K562 (cell line): ENCODE results near the gene SCN4B. TPM values are rescaled to one million over a fixed set of nuclear protein-coding genes. Genes with fewer than 3 reads are reported as not detected.

Experiments
- ATAC-seq: fragments of 200-7000 bp; cut with Tn5 transposase; 3 replicates; pipeline ENCODE4 v1.9.1; 2020; ENCODE audit warnings: moderate library complexity
- BruUV-seq: library from RNA; stranded (reverse); fragments of 400-500 nt; replicated peaks from 2 replicates; lab custom pipeline; 2021; lab: Mats Ljungman, UMichigan
- CTCF ChIA-PET: fragments of 300-600 bp; formaldehyde crosslinking; extraction: SDS; loops from one replicate; lab custom pipeline; 2021; ENCODE audit warnings: low intra/inter-chr PET ratio; lab: Yijun Ruan, JAX
- POLR2A ChIA-PET: fragments of 300-600, 350-650 bp; sonication (Branson Sonifier 250); formaldehyde crosslinking; extraction: SDS; loops from one replicate; lab custom pipeline; 2021; ENCODE audit warnings: antibody characterized with exemption, inconsistent platforms; lab: Yijun Ruan, JAX
- DNase-seq, 4 experiments: peaks; one replicate each; pipeline versions ENCODE4 v3.0.0 to v3.0.0-alpha.2; 2011 to 2018; ENCODE audit warnings: low spot score in 3 of 4, mixed read lengths in 3 of 4; ENCODE audit errors: extremely low read depth in 1 of 4
- FAIRE-seq: peaks from 2 replicates; lab custom pipeline; 2011; peaks lifted over from hg19 to GRCh38; lab: Jason Lieb, UNC
- H2AFZ ChIP-seq: 2 replicates; pipeline ENCODE4 v1.6.0; 2011; ENCODE audit warnings: low read depth, low read length, control low read depth, inconsistent platforms
- H3K27ac ChIP-seq: fragments of 200-600 bp; 3 replicates; pipeline ENCODE4 v1.8.0; 2011; ENCODE audit warnings: low read depth, mild to moderate bottlenecking, control low read depth, inconsistent platforms, low read length, moderate library complexity, mixed read lengths; ENCODE audit errors: extremely low read depth
- H3K27me3 ChIP-seq, 2 experiments: fragments of 300-600 bp in 1 of 2; 2 replicates in 1 of 2; 3 replicates in 1 of 2; pipeline versions ENCODE4 v1.6.0 to v1.8.0; 2011; ENCODE audit warnings: inconsistent platforms in 2 of 2, low read length in 2 of 2, mild to moderate bottlenecking in 1 of 2, mixed read lengths in 1 of 2, moderate library complexity in 1 of 2; ENCODE audit not compliant: control insufficient read depth in 2 of 2, insufficient read depth in 2 of 2
- H3K36me3 ChIP-seq: fragments of 300-600 bp; 3 replicates; pipeline ENCODE4 v1.8.0; 2011; ENCODE audit warnings: mild to moderate bottlenecking, low read length, inconsistent platforms; ENCODE audit not compliant: control insufficient read depth, insufficient read depth
- H3K4me1 ChIP-seq, 2 experiments: fragments of 200-600 bp in 1 of 2; replicated peaks in 1 of 2; 2 replicates in 1 of 2; 3 replicates in 1 of 2; pipeline versions ENCODE4 v1.5.1 to v1.8.0; 2011; ENCODE audit warnings: inconsistent platforms in 2 of 2, low read length in 2 of 2, mild to moderate bottlenecking in 1 of 2, mixed read lengths in 1 of 2, moderate library complexity in 1 of 2; ENCODE audit not compliant: control insufficient read depth in 2 of 2, insufficient read depth in 2 of 2
- H3K4me2 ChIP-seq: 2 replicates; pipeline ENCODE4 v1.6.1; 2011; ENCODE audit warnings: low read length, control low read depth, inconsistent platforms, mixed read lengths; ENCODE audit not compliant: insufficient read depth
- H3K4me3 ChIP-seq: fragments of 200-600 bp; sonication (generic), shearing (Covaris generic); 2 replicates; pipeline ENCODE4 v1.5.1; 2016; ENCODE audit warnings: control low read depth, inconsistent platforms
- H3K79me2 ChIP-seq: fragments of 200-600 bp; 3 replicates; pipeline ENCODE4 v1.8.0; 2011; ENCODE audit warnings: low read length, inconsistent platforms; ENCODE audit not compliant: control insufficient read depth, insufficient read depth
- H3K9ac ChIP-seq, 2 experiments: 2 replicates each; pipeline versions ENCODE4 v1.6.0 to v1.6.1; 2011; ENCODE audit warnings: low read depth in 2 of 2, low read length in 2 of 2, control low read depth in 1 of 2, inconsistent platforms in 1 of 2, mild to moderate bottlenecking in 1 of 2, mixed read lengths in 1 of 2; ENCODE audit not compliant: insufficient read depth in 1 of 2
- H3K9me1 ChIP-seq: one replicate; pipeline ENCODE4 v1.6.0; 2011; ENCODE audit warnings: inconsistent platforms, mild to moderate bottlenecking, low read length, moderate library complexity; ENCODE audit not compliant: control insufficient read depth, insufficient read depth
- H3K9me3 ChIP-seq: replicated peaks from 2 replicates; pipeline ENCODE4 v1.5.1; 2011; ENCODE audit warnings: low read depth, low read length, inconsistent platforms; ENCODE audit not compliant: control insufficient read depth, insufficient read depth
- H4K20me1 ChIP-seq: replicated peaks from 2 replicates; pipeline ENCODE4 v1.6.1; 2011; ENCODE audit warnings: low read length, inconsistent platforms, mixed read lengths; ENCODE audit not compliant: control insufficient read depth, insufficient read depth
- FOXP1 ChIP-seq: sonication (generic); formaldehyde crosslinking; IDR thresholded peaks from 2 replicates; pipeline ENCODE4 v1.8.0; 2022; ENCODE audit warnings: mild to moderate bottlenecking, missing genetic modification reagents
- HDGF ChIP-seq: fragments of 450-650 bp; IDR thresholded peaks from 2 replicates; pipeline ENCODE4 v1.6.1; 2016
- HMGN3 ChIP-seq: IDR thresholded peaks from 2 replicates; pipeline ENCODE4 v1.6.1; 2011; ENCODE audit warnings: borderline replicate concordance, low read depth, mild to moderate bottlenecking, mixed read lengths, low read length; ENCODE audit not compliant: insufficient read length; ENCODE audit errors: extremely low read depth
- LARP7 ChIP-seq: fragments of 450-650 bp; IDR thresholded peaks from 2 replicates; pipeline ENCODE4 v1.6.1; 2016
- NCOA1 ChIP-seq: fragments of 450-650 bp; IDR thresholded peaks from 2 replicates; pipeline ENCODE4 v1.6.1; 2016; ENCODE audit warnings: low read depth
- NFIC ChIP-seq: fragments of 450-650 bp; IDR thresholded peaks from 2 replicates; pipeline ENCODE4 v1.6.1; 2017; ENCODE audit warnings: mild to moderate bottlenecking, inconsistent platforms
- POLR2G ChIP-seq: fragments of 200-400 bp; formaldehyde crosslinking; IDR thresholded peaks from 2 replicates; pipeline ENCODE4 v1.6.1; 2017; ENCODE audit warnings: low read depth, mild to moderate bottlenecking, antibody characterized with exemption, low read length, moderate library complexity
- REST ChIP-seq, 2 experiments: fragments of 450-650 bp; formaldehyde crosslinking in 1 of 2; IDR thresholded peaks; 2 replicates each; pipeline versions ENCODE4 v1.4.0 to v1.6.1; 2014 to 2020; ENCODE audit warnings: mild to moderate bottlenecking in 2 of 2, borderline replicate concordance in 1 of 2, low read depth in 1 of 2
- TCF15 ChIP-seq: fragments of 250-450 bp; sonication (Bioruptor Pico); IDR thresholded peaks from 2 replicates; pipeline ENCODE4 v1.8.0; 2022; ENCODE audit warnings: moderate library complexity, mild to moderate bottlenecking, inconsistent platforms
- UBTF ChIP-seq, 2 experiments: IDR thresholded peaks; 2 replicates each; pipeline ENCODE4 v1.6.1; 2012; ENCODE audit warnings: improper control_type of control experiment in 2 of 2, low read depth in 2 of 2, low read length in 2 of 2, borderline replicate concordance in 1 of 2
- ZNF146 ChIP-seq: IDR thresholded peaks from one replicate; pipeline ENCODE4 v1.6.1; 2018; ENCODE audit warnings: missing compliant biosample characterization; ENCODE audit not compliant: unreplicated experiment
- ZNF445 ChIP-seq: fragments of 250-450 bp; sonication (Bioruptor Pico); IDR thresholded peaks from 2 replicates; pipeline ENCODE4 v1.4.0; 2020; ENCODE audit warnings: low read depth, mild to moderate bottlenecking, moderate library complexity
- ZNF507 ChIP-seq: conservative IDR thresholded peaks from 2 replicates; pipeline ENCODE4 v1.6.1; 2017; ENCODE audit warnings: missing genetic modification characterization, missing compliant biosample characterization
- WGBS: fragments of 100-300 bp; shearing (Covaris generic); methylation state at CpG from one replicate; pipeline ENCODE4 v1.1.6; 2016; ENCODE audit warnings: low coverage, mixed read lengths; ENCODE audit not compliant: insufficient coverage; ENCODE audit errors: missing lambda C conversion rate; 5-methylcytosine and 5-hydroxymethylcytosine counted together
- in situ Hi-C: fragments of 300-500 bp; cut with MboI; formaldehyde crosslinking; loops from 4 replicates; pipeline ENCODE4 v1.15.0; 2018; ENCODE audit warnings: inconsistent platforms, mixed read lengths
- intact Hi-C: fragments of 100-400 bp; cut with micrococcal nuclease; formaldehyde crosslinking; loops from 2 replicates; pipeline ENCODE4 v1.14.2; 2022
- polyA plus RNA-seq, 8 experiments: library from polyadenylated mRNA; depleted of rRNA in 4 of 8; stranded (reverse) in 5 of 8; unstranded in 3 of 8; fragments of >200 nt; fragmentation: Nextera tagmentation in 2 of 8; fragmentation: Illumina TruSeq in 1 of 8; extraction: Ambion mirVana in 2 of 8; extraction: Trizol in 1 of 8; gene quantifications; 2 replicates each; pipeline versions ENCODE4 v1.2.1 to v1.2.3, GENCODE V29; 2011 to 2014; ENCODE audit warnings: inconsistent platforms in 1 of 8, missing spikeins in 1 of 8
- total RNA-seq, 7 experiments: library from RNA; depleted of rRNA in 6 of 7; stranded (reverse); fragments of >200 nt in 6 of 7; fragmentation: Illumina TruSeq in 2 of 7; extraction: Trizol in 2 of 7; gene quantifications; 2 replicates each; pipeline versions ENCODE4 v1.2.1 to v1.2.3, GENCODE V29; 2011 to 2021; ENCODE audit warnings: low replicate concordance in 1 of 7

SCN4B gene
- total and polyA plus RNA-seq, 9 of the 15 experiments (the other 6 are each of a cell fraction or from before 2014, with no cell fraction given), result 0.03 TPM; not detected in 8

GRCh38 chr11:118153976-118154375 lies 1.4 kb upstream of the SCN4B start:
- FAIRE-seq (no peak), ATAC-seq (no peak), DNase-seq (no peak)
- peaks cover 0 to 16% of the 10 kb centered on the region in 2 experiments; a peak in 2 of 5 replicates for H3K4me1 ChIP-seq
- in situ Hi-C loops, result no loop called here
- no peak overlapping the region for H3K4me2 ChIP-seq
- WGBS, result 3% methylated on average over 11 of the region's 11 CpGs
- 0 out of 2 replicates have a peak, but pooled peaks cover 4% of the 10 kb centered on the region for H4K20me1 ChIP-seq
- H3K36me3 ChIP-seq, result no peaks in the 10 kb centered on the region
- H3K79me2 ChIP-seq, result no peaks in the 10 kb centered on the region
- no peaks in the 10 kb centered on the region for H3K9me1 ChIP-seq
- no peak overlapping the region for H2AFZ ChIP-seq
- H3K9ac ChIP-seq, result no peak overlapping the region
- H3K4me3 ChIP-seq, result no peak overlapping the region
- POLR2A ChIA-PET, result interaction anchor here (0.9 kb wide), 1 partner anchor 9 kb away, joined by 3 read pairs; no protein-coding TSS in a partner anchor
- intact Hi-C loops, result no loop called here
- H3K27ac ChIP-seq, result no peak overlapping the region
- CTCF ChIA-PET, result no interaction called here
- BruUV-seq, result no TSS peak
- H3K9me3 ChIP-seq, result no peaks in the 10 kb centered on the region
- H3K27me3 ChIP-seq, result peaks cover 55 to 98% of the 10 kb centered on the region in 2 experiments; a peak in 4 of 5 replicates
- TF ChIP-seq NCOA1 (no peak), TCF15 (CRISPR knock-in tag) (no peak), ZNF445 (CRISPR knock-in tag) (no peak), REST (IDR thresholded peaks at IDR 0.05; ENCODE audit: borderline replicate concordance) (no peak), REST (CRISPR knock-in tag; IDR thresholded peaks at IDR 0.05; ENCODE audit: low read depth) (no peak), FOXP1 (CRISPR knock-in tag) (no peak), HDGF (no peak), ZNF146 (CRISPR knock-in tag) (no peak), POLR2G (no peak), ZNF507 (tag) (no peak), UBTF (IDR thresholded peaks at IDR 0.05; ENCODE audit: borderline replicate concordance in 1 of 2, low read depth in 2 of 2, low read length in 2 of 2) (no peak), NFIC (no peak), HMGN3 (no peak), LARP7 (no peak)
